GM13976 (cell line): Measurements from ENCODE around the gene PGLYRP4.

Source experiments
- DNase-seq: peaks from one replicate; pipeline ENCODE4 v3.0.0; 2012; ENCODE audit warnings: low spot score
- CTCF ChIP-seq: IDR thresholded peaks from 2 replicates; pipeline ENCODE4 v1.5.1; 2012; ENCODE audit warnings: borderline replicate concordance, mild to moderate bottlenecking; ENCODE audit not compliant: insufficient read depth; ENCODE audit errors: extremely low read depth, missing control alignments, control extremely low read depth
- in situ Hi-C: fragments of 300-500 bp; cut with MboI; formaldehyde crosslinking; loops from one replicate; pipeline ENCODE4 v1.12.0; 2022; ENCODE audit warnings: low sequenced_read_pairs, mixed read lengths, inconsistent platforms; ENCODE audit not compliant: unreplicated experiment

PGLYRP4 gene

DNA sequence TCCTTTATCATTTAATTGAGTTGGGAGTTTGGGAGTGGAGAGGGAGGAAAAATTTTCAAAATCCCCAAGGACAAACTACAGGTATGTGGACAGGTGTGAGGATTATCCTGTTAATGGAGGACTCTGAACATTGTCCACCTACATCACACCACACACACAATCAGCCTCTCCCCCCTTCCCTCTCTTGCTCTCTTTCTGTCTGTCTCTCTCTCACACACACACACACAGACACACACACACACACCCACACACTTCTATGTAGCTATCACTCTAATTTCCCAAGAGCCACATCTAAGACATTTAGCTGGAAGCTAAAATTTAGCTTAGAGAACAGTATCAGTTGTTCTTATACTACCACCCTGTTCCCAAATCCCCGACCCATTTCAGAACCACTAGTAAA, 40.8 kb upstream of the PGLYRP4 start:
- in situ Hi-C loops: no loop called here
- DNase-seq: no peak
- no peak for TF ChIP-seq CTCF

- in situ Hi-C loops: no loop called here
Observed at GRCh38 chr1:153387785-153388184, 39.1 kb upstream of the PGLYRP4 start.

GRCh38 chr1:153387001-153387400, 38.4 kb upstream of the PGLYRP4 start:
- no peak for TF ChIP-seq CTCF
- in situ Hi-C loops: no loop called here
- DNase-seq: no peak

More at GRCh38 chr1:153387785-153388184, 39.1 kb upstream of the PGLYRP4 start:
- no peak for DNase-seq
- TF ChIP-seq CTCF: no peak

DNA sequence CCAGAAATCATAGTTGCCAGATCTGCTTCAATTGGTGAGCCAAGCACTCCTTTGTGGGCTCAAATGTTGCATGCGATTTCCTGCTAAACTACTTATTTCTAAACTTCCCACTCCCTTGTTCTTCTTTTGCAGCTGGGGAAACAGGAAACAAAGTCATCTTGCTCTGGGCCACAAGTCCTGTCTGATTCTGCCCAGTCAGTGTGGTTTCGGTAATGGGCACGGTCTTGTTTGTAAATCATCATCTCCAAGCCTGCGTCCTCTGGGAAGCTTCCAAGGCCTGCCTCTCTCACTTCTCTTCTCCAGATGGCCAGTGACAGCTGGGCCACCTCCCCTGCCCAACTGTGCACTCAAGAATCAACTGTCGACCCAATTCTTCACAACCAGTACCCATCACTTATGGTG, 37.9 kb upstream of the PGLYRP4 start:
- DNase-seq: no peak
- TF ChIP-seq CTCF: no peak
- in situ Hi-C loops: no loop called here

DNA sequence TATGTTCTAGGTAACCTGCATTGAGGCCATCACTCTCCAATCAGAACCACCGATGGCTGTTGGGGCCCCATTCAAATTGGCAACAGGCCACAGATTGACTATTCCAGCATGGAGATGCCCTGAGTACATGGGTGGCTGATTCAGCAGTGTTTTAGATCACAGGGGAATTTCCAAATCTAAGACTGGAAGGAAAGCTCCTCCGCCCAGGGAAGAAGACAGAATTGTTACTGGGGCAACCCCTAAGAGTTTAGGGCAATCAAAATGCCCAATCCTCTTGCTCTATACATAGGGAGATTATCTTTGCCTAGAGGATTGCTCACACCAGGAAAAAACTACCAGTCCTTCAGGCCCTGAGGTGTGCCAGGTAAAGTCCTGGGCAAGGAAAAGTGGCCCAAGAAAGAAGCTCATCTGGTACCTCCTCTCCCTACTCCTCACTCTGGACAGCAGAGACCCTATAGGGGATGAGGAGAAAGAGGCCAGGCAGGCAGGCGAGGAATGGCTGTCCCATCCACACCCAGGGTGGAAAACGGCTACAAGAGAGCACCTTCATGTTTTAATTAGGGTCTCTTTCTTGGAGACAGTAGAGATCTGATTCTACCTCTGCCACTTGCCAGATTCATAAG, 36.4 kb upstream of the PGLYRP4 start:
- in situ Hi-C loops: no loop called here
- no peak for TF ChIP-seq CTCF
- DNase-seq: no peak

DNA sequence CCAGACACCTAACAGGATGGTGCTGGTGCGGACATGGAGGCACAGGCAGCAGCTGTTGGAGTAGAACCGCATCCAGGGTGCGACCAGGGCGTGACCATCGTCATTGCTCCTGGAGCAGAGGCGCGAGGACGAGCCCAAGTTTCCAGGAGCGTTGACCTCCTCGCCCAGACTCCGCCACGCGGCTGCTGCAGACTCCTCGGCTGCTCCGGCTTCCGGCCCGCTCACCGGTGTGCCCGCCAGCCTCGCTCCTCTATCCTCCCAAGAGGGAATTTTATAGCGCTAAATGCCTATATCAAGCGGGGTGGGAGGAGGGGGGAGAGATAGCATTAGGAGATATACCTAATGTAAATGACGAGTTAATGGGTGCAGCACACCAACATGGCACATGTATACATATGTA, 32.1 kb upstream of the PGLYRP4 start:
- TF ChIP-seq CTCF: no peak
- in situ Hi-C loops: no loop called here

More for the DNA sequence above, 32.1 kb upstream of the PGLYRP4 start:
- no peak for DNase-seq
